TTC549 (cell line): ENCODE measurements around the gene ST7.
"Not testable (repeated sequence)": the region's sequence is repeated elsewhere in the genome, so short reads cannot be mapped to it uniquely, and the experiment has no call there.

Experiments
- FAIRE-seq: peaks from 2 replicates; lab custom pipeline; 2012; peaks lifted over from hg19 to GRCh38; lab: Jason Lieb, UNC

The ST7 gene, protein sequence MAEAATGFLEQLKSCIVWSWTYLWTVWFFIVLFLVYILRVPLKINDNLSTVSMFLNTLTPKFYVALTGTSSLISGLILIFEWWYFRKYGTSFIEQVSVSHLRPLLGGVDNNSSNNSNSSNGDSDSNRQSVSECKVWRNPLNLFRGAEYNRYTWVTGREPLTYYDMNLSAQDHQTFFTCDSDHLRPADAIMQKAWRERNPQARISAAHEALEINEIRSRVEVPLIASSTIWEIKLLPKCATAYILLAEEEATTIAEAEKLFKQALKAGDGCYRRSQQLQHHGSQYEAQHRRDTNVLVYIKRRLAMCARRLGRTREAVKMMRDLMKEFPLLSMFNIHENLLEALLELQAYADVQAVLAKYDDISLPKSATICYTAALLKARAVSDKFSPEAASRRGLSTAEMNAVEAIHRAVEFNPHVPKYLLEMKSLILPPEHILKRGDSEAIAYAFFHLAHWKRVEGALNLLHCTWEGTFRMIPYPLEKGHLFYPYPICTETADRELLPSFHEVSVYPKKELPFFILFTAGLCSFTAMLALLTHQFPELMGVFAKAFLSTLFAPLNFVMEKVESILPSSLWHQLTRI

DNA sequence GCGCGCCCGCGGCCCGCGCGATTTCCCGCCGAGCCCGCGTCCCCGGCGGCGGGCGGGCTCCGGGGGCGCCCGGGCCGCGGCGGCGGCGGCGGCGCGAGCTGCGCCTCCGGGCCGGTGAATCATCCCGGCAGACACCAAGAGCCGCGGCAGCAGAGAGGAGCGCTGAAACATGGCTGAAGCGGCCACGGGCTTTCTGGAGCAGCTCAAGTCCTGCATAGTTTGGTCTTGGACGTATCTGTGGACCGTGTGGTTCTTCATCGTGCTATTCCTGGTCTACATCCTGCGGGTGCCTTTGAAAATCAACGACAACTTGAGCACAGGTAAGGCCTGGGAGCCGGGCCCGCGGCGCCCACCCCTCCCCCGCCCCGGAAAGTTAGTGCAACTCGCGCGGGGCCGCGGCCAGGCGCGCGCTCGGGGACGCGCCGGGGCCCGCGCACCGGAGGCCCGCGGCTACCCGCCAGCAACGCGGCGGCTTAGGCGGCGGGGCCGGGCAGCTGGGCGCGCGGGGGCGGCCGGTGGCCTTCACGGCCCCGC is at the start of gene ST7:
TSS of gene ST7 (plus strand) at position 130 of the 534 bp plus-strand sequence. CDS start at position 170, 40 bp downstream.
- FAIRE-seq: no peak

DNA sequence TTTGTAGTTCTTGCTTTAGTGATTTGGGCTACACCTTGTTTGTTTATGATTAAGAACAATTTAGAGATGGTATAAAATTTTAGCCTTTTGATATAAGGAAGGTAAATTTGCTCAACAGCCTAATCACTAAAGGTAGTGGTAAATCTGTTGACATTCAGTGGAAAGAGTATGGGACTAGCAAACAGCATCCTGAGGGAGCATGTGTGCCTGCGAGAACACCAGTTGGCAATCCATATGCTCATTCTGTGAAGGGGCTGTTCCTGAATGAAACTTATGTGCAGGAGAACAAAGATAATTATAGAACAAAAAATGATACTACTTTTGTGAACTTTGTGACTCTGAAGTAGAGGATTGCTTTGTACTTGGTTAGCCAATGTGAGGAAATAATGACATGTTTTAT is 46.9 kb upstream of the ST7 start:
- no peak for FAIRE-seq

DNA sequence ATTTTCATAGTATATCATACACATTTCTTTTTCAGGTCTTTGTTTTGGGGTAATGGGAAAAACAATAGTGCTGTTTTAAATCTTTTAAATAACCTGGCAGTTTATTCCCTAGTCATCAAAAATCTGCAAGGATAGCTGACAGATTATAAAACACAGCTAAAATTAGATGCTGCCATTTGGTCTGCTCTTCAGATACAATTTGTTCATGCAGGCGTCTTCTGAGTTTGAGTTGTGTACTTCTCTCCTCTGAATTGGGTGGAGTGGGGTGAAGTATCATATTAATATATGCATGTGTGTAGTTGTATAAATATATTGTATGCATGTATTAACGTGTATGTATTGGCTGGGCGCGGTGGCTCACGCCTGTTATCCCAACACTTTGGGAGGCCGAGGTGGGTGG is 42.9 kb upstream of the ST7 start:
- FAIRE-seq: no peak

DNA sequence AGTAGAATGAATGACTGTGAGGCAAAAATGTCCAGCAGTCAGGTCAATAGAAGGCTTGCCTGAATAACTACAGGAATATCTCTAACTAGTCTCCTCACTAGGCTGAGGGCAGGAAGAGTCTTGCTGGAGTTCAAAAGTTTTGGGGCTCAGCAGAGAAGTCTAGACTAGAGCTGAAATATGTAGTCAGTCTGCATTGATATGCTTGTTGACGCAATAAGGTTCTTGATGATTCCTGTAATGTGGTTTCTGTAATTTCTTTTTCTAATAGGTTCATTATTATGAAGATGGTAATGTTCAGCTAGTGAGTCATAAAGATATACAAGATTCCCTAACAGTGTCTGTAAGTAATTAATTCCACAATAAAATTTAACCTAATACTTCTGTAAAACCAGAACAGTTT is 41.5 kb upstream of the ST7 start:
- no peak for FAIRE-seq

DNA sequence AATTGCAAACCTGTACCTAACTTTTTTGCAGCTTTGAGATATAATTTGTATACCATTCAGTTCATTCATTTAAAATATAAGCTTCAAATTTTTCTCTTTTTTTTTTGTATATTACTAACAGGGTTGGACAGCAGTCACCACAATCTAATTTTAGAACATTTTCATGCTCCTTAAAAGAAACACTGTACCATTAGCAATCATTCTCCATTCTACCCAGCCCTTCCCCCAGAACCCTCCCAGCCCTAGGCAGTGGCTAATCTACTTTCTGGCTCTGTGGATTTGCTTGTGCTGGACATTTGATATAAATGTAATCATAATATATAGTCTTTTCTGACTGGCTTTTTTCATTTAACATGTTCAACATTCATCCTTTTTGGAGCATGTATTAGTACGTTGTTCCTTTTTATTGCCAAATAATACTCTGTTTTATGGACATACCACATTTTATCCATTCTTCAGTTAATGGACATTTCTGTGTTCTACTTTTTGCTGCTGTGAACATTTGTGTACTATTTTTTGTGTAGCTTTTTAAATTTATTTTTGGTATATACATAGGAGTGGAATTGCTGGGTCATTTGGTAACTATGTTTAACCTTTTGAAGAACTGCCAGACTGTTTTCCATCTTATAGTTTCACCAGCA is 40.9 kb upstream of the ST7 start:
- FAIRE-seq: no peak

DNA sequence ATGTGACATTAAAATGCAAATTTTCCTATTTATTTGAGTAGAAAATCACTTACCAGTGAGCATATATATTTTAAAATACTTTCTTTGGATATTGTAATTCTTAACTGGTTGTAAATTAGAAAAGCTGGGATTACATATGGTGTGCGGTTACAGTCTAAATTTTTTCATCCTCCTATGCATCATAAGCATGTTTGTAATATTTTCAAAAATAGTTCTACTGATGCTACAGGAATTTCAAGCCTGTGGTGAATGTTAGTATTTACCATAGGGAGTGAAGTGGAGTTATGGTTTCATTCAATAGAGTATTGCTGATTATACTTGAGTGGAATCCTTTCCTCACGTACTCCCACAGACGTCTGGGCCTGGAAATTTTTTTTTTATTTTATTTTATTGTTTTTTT is 34.6 kb upstream of the ST7 start:
- FAIRE-seq: no peak

DNA sequence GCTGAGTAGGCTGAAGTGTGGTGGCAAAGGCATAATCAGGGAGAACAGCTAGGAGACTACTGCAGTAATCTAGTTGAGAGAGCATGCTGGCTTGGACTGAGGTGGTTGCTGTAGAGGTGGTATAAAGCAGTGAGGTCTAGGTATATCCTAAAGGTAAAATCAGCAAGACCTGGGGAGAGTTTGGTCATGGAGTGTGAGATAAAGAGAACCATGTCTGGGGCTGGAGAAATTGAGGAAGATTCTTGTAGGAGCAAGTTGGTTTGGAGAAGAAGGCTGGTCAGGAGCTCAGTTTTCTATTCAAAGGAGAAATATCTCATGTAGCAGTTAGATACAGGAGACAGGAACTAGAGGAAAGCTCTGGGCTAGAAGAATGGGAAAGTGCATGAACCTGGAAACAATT is 32.9 kb upstream of the ST7 start:
- no peak for FAIRE-seq

DNA sequence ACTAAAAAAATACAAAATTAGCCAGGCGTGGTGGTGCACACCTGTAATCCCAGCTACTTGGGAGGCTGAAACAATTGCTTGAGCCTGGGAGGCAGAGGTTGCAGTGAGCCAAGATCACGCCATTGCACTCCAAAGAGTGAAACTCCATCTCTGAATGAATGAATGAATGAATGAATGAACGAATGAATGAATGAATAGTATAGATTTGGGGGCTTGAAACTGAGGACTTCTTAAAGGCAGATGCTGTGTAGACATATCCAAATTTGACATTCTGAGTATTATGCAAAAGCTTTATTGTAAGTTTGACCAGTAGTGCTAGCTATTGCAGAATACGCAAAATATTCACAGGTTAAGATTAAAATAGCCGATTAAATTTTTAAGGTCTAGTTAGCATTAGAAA is 30.8 kb upstream of the ST7 start:
- FAIRE-seq: no peak

DNA sequence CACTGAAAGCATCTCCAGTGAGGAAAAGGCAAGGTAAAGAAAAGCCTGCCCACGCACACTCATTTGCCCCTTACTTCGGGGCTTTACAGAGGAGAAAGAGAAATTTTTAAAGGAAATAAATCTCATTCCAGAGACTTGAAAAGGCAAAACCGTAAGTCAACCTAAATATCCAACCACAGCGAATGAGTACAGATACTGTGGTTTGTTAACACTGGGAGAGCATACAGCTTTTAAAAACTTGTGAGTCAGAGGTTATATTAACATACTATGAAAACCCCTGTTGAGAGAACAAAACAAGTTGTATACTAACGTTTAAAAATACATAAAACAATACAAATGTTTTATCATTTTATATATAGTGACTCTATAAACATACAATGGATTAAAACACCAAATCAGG is 28.6 kb upstream of the ST7 start:
- no peak for FAIRE-seq

DNA sequence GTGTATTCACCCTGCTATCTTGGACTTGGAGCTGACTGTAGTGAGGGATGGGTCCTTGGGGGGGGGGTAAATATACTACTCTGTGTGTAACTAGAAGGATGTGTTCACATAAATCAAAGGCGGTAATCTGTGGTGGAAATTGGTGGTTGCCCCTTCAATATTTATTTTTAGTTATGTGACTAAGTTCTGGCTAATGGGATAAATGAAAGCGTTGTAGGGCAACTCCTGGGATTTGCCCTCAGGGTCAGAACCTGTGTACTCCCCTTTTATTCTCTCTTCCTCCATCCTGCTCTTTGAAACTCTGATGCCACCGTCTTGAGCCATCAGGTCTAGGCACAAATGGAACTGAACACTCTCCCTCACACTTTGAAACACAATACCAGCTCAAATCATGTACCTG is 24.3 kb upstream of the ST7 start:
- no peak for FAIRE-seq

DNA sequence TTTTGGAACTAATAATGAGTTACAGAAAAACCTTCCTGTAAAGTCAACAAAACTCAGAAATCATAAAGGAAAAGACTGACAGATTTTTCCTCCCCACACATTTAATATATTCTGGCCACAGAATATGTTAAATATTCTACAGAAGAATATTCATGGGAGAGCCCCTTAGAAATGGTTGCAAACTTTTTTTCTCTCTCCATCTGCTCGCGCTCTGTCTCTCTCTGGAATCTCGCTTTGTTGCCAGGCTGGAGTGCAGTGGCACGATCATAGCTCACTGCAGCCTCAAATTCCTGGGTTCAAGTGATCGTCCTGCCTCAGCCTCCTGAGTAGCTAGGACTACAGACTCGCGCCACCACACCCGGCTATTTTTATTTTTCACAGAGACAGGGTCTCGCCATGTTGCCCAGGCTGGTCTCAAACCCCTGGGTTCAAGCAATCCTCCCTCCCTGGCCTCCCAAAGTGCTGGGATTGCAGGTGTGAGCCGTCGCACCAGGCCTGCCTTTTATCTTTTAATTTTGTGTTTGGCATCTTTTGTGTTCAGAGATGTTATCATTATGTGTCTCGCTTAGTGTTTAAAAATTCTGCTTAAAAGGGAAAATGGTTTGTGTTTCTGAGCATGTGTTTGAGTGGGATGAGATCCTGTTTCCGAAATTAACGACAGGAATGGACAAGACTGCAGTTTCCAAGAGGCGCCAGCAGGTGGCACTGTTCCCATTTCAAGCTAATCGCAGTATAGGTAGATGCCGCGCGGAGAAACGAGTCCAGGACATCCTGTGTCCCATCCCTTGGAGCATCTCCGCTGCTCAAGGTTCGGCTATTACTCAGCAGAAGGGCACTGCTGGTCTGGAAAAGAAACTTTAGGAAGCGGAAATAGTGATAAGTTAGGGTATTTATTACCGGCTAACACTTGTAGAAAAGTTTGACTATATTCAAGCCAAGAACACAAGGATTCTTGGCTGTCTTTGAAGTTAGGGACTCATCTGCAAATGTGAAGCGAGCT is 23.1 kb upstream of the ST7 start:
- peak; percentile 76 for FAIRE-seq

DNA sequence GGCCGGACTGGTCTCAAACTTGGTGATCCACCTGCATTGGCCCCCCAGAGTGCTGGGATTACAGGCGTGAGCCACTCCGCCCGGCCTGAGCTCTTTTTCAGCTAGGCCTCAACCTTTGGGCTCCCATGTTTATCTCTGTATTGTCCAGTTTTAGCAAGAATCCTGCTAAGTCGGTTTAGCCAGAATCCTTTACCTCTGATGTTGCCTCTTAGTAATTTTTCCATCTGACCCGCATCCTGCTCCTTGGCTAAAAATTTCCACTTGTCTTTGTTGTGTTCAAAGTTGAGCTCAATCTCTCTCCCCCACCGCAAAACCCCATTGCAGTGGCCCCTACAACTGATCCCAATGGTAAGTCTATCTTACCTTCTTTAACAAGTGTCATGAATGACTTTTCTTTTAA is 20.7 kb upstream of the ST7 start:
- FAIRE-seq: no peak

DNA sequence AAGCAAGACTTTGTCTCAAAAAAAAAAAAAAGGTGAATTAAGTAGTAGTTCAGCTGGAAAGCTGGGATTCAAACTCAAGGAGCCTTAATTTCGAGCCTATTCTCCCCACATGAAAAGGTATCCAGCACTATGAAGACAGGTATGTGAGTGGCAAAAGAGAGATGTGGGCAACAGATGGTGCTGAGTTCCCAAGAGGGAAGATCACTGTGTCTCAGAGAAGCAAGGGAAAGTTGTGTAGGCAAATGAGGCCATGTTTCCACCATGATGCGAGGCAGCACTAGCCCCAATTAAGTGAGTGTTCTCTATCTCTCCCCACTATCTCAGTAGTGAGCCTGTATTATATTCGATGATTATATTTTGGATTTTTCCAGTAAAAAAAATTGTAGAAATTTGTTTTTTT is 19.8 kb upstream of the ST7 start:
- FAIRE-seq: no peak

DNA sequence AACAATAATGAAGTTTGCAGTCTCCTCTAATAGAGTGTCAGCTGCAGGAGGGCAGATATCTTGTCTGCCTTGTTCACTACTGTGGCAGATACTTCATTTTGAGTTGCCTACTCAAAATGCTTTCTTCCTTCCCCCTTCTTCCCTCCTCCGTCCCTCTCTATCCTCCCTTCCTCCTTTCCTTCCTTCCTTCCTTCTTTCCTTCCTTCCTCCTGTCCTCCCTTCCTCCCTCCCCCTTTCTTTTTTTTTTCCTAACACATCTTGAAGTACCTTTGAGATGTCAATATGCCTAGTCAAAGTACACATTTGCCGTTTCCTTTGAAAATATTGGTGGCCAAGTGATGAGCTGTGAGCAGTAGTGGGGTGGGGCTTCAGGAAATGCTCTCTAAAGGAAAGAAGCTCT is 18.7 kb upstream of the ST7 start:
- no peak for FAIRE-seq

DNA sequence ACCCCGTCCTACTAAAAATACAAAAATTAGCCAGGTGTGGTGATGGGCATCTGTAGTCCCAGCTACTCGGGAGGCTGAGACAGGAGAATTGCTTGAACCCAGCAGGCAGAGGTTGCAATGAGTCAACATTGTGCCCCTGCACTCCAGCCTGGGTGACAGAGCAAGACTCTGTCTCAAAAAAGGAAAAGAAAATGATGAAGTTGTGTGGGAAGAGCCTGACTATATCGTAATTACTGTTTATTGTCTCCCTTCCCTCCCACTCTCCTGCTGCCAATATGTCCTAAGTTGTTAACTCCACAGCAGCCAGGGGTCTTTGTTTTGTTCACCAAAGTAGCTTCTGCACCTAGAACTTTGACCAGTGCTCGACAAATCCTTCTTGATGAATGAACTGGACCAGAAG is 16.5 kb upstream of the ST7 start:
- FAIRE-seq: not testable (repeated sequence)

DNA sequence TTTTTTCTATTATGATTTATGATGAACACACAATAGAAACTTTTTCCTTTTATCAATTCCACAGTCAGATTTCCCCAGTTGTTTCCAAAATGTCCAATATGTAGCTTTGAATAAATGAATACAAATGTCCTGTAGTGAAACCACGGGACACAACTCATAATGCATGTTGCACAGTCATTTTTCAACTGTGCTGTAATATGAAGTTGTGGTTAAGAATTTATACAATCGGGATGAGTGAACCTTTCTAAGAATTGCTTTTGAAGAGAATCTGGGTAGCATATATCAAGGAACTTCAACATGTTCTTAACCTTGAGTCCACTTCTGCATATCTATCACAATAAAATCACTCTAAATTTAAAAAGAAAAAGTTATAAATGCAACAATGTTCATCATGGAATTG is 14.6 kb upstream of the ST7 start:
- no peak for FAIRE-seq

DNA sequence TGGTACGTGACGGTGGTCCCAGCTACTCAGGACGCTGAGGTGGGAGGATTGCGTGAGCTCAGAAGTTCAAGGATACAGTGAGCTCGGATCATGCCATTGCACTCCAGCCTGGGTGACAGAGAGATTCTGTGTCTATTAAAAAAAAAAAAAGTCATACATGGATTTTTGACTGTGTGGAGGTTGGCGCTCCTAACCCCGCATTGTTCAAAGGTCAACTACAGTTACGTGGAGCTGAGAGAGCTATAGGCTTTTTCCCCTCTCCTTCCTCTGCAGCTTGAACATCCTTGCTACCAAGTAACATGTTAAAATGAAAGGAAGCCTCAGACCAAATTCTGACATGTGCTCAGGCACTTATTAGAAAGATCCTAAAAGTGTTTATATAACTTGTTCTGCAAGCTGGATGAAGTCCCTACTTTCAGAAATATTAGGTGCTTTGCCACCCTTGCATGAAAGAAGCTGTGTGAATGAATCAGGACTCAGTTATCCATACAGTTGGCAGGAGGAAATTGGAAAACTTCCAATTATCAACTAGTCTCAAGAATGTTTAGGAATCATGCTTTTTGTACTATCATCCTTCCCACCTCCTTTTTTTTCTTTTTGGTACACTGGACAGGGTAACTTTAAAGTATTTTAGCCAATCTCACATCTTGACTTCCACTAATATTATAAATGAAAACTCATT is 12.5 kb upstream of the ST7 start:
- no peak for FAIRE-seq

DNA sequence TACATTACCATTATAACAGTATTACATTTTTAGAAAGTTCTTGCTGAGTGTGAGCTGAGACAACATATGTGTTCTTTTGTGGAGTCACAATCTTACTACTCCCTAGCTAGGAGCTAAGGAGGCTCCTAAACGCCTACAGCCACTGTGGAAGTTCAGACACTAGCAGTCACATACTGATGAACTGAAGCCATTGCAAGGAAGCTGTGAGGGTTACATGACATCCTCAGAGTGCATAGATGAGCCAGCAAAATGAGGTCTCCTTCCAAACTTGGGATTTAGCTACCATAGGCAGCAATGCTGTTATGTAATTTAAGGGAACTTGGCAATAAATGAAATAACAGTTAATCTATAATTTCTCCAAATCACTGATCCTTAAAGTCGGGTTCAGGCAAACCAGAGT is 10.8 kb upstream of the ST7 start:
- no peak for FAIRE-seq

DNA sequence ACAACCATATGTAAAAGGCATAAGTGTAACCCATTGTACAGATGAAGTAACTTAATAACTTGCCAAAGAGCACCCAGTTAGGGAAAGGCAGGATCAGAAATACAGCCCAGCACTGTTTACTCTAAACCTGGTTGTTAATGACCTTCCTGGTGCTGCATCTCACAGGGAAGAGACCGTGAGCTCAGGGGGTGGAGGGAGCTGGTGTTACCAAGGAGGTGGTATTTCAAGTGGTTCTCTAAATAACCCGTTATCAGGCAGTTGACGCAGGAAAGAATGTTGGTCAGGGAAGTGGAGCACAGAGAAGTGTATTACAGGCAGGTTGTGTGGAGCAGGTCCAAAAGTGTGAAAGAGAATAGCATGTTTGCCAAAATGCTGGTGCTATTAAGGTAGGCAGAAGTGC is 4.4 kb upstream of the ST7 start:
- no peak for FAIRE-seq

DNA sequence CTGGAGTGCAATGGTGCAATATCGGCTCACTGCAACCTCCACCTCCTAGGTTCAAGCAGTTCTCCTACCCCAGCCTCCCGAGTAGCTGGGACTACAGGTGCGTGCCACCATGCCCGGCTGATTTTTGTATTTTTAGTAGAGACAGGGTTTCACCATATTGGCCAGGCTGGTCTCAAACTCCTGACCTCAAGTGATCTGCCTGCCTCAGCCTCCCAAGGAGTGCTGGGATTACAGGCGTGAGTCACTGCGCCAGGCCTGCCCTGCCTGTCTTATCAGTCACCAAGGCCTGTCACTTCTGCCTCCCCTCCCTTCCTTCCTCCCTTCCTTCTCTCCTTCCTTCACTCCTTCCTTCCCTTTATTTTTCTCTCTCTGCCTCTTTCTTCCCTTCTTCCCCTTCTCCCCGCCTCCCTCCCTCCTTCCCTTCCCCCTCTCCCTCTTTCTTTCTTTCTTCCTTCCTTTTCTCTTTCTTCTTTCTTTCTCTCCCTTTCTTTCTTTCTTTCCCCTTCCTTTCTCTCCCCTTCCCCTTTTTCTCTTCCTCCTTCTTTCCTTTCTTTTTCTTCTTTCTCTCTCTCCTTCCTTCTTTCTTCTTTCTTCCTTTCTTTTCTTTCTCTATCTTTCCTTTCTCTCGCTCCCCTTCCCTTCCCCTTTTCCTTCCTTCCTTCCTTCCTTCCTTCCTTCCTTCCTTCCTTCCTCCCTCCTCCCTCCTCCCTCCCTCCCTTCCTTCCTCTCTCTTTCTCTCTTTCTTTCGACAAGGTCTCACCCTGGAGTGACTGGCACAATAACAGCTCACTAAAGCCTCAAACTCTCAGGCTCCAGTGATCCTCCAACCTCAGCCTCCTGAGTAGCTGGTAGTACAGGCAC is 3.1 kb upstream of the ST7 start:
- FAIRE-seq: no peak

DNA sequence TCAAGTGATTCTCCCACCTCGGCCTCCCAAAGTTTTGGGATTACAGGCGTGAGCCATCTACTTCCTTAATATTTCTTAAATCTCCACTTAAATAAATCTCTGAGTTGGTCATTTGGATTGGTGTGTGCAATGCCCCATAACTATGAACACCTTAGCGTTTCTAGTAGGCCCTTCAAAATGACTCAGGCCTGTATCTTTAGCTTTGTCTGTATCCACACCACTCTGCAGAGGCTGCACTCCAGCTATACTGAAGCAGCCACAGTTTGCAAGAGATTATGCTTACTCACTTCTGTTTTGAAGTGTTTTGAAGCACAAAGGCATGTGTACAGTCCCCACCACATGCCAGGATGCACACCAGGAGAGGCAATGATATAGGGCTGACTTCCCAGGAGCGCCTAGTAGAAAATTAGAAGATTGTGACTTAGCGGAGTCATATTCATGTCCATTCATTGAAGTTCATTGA is 2.4 kb upstream of the ST7 start:
- no peak for FAIRE-seq
